ENCODE measurements around the gene LPGAT1.

The LPGAT1 gene

GRCh38 chr1:211781260-211781659 is 49.3 kb downstream of the LPGAT1 start:
- H3K27ac Mint-ChIP-seq, result no peak overlapping the region

GRCh38 chr1:211775170-211775569 is 55.4 kb downstream of the LPGAT1 start:
- peaks cover 35% of the 10 kb centered on the region for H3K36me3 Mint-ChIP-seq (ENCODE audit: insufficient read depth)
- H3K4me3 Mint-ChIP-seq, result no peak overlapping the region

More at GRCh38 chr1:211781260-211781659, 49.3 kb downstream of the LPGAT1 start:
- DNase-seq, result no peak
- ATAC-seq (replicated peaks), result no peak
- Mint-ChIP-seq H3K27me3 (no peaks in the 10 kb centered on the region), H3K4me1 (ENCODE audit: low read depth in 2 of 2) (peaks cover 6 to 7% of the 10 kb centered on the region in 2 donors), H3K4me3 (no peak overlapping the region), H3K9me3 (no peaks in the 10 kb centered on the region), H3K36me3 (ENCODE audit: insufficient read depth) (peaks cover 37% of the 10 kb centered on the region)

DNA sequence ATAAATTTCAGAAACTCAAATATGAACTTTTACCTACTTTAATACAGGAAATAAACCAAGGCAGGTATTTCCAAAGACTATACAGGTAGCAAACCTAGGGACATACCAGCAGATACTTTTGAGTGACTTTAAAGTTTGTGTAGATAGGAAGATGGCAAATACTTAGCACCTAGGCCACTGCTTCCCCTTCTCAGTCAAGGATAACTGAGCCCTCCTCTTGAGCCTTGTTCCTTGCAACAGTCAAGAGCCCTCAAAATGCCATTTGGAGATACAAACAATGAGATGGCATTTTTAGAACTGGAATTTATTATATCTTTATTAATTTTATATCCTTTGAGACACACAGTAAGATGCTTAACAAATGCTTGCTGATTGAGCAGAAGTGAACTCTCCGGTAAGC is 65.9 kb downstream of the LPGAT1 start:
- H3K36me3 Mint-ChIP-seq (ENCODE audit: insufficient read depth), result peaks cover 9% of the 10 kb centered on the region
- no peak overlapping the region for H3K27ac Mint-ChIP-seq
- no peaks in the 10 kb centered on the region for H3K4me1 Mint-ChIP-seq (ENCODE audit: low read depth in 2 of 2)
- no peak for ATAC-seq (replicated peaks)
- no peak overlapping the region for H3K4me3 Mint-ChIP-seq
- no peaks in the 10 kb centered on the region for H3K9me3 Mint-ChIP-seq
- H3K27me3 Mint-ChIP-seq, result no peaks in the 10 kb centered on the region
- no peak for DNase-seq

More at GRCh38 chr1:211775170-211775569, 55.4 kb downstream of the LPGAT1 start:
- DNase-seq, result no peak
- H3K4me1 Mint-ChIP-seq (ENCODE audit: low read depth in 2 of 2), result no peaks in the 10 kb centered on the region
- no peak overlapping the region for H3K27ac Mint-ChIP-seq
- H3K27me3 Mint-ChIP-seq, result no peaks in the 10 kb centered on the region
- ATAC-seq (replicated peaks), result no peak
- no peaks in the 10 kb centered on the region for H3K9me3 Mint-ChIP-seq

- Mint-ChIP-seq H3K9me3 (no peaks in the 10 kb centered on the region), H3K4me3 (no peak overlapping the region), H3K36me3 (ENCODE audit: insufficient read depth) (peaks cover 8% of the 10 kb centered on the region), H3K27ac (no peak overlapping the region), H3K4me1 (ENCODE audit: low read depth in 2 of 2) (no peaks in the 10 kb centered on the region), H3K27me3 (no peaks in the 10 kb centered on the region)
- DNase-seq (no peak), ATAC-seq (replicated peaks) (no peak)
Observed at GRCh38 chr1:211762206-211762605, 68.4 kb downstream of the LPGAT1 start.

GRCh38 chr1:211761400-211761799 is 69.2 kb downstream of the LPGAT1 start:
- Mint-ChIP-seq H3K27me3 (no peaks in the 10 kb centered on the region), H3K36me3 (ENCODE audit: insufficient read depth) (peaks cover 5% of the 10 kb centered on the region), H3K4me1 (ENCODE audit: low read depth in 2 of 2) (no peaks in the 10 kb centered on the region), H3K27ac (peak overlapping the region in 1 of 2 donors; percentile 19), H3K9me3 (no peaks in the 10 kb centered on the region), H3K4me3 (no peak overlapping the region)
- no peak for DNase-seq
- ATAC-seq (replicated peaks), result no peak

DNA sequence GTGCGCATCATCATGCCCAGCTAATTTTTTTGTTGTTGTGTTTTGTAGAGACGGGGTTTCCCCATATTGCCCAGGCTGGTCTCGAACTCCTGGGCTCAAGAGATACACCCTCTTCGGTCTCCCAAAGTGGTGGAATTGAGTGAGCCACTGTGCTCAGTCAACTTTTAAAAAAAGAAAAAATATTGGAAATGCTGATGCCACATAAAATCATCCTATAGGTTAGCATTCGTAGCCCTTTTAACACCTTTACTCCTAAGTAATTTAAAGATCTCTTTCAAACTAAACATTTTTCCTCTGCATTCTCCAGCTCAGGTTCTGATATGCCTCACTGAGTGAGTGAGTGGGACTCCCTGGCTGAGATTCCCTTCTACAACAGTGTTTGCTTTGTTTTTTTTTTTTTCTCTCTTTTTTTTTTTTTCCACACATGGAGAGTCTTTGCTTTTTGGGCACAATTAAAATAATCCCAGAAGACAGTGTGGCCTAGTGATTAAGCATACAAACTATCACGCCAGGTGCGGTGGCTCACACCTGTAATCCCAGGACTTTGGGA is 74.0 kb downstream of the LPGAT1 start:
- H3K9me3 Mint-ChIP-seq, result no peaks in the 10 kb centered on the region
- no peaks in the 10 kb centered on the region for H3K27me3 Mint-ChIP-seq
- no peaks in the 10 kb centered on the region for H3K4me1 Mint-ChIP-seq (ENCODE audit: low read depth in 2 of 2)
- ATAC-seq (replicated peaks) (no peak), DNase-seq (no peak)
- peaks cover 4% of the 10 kb centered on the region for H3K36me3 Mint-ChIP-seq (ENCODE audit: insufficient read depth)
- H3K4me3 Mint-ChIP-seq, result no peak overlapping the region
- peak overlapping the region in 1 of 2 donors; percentile 62 for H3K27ac Mint-ChIP-seq

DNA sequence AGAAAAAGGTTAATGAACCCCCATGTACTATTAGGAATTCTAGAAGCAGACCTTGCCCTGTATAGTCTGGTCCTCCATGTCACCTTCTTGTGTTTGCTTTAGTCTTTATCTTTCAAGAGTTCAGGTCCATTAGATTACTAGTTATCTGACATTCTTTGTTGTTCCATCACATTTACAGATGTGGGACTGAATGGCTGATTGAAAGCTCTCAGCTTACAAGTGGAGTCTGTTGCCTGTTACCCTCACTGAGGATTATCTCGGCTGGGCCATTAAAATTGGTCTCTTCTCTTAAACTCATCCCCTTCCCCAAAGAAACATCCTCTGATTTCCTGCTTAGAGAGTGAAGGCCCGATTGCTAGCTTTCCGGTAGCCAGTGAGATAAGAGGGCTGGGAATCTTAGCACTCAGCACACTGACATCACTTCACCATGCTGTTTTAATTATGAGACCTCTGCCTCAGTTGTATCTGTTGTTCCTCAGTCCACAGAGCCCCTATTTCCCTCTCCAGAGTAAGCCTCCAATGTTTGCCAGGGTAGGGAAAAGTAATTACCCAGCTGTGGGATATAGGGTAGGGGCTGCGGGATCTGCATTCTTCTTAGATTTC is 76.8 kb downstream of the LPGAT1 start:
- ATAC-seq (replicated peaks) (no peak), DNase-seq (no peak)
- Mint-ChIP-seq H3K36me3 (ENCODE audit: insufficient read depth) (peaks cover 11% of the 10 kb centered on the region), H3K9me3 (no peaks in the 10 kb centered on the region), H3K27ac (no peak overlapping the region), H3K4me1 (ENCODE audit: low read depth in 2 of 2) (no peaks in the 10 kb centered on the region), H3K27me3 (no peaks in the 10 kb centered on the region), H3K4me3 (no peak overlapping the region)

DNA sequence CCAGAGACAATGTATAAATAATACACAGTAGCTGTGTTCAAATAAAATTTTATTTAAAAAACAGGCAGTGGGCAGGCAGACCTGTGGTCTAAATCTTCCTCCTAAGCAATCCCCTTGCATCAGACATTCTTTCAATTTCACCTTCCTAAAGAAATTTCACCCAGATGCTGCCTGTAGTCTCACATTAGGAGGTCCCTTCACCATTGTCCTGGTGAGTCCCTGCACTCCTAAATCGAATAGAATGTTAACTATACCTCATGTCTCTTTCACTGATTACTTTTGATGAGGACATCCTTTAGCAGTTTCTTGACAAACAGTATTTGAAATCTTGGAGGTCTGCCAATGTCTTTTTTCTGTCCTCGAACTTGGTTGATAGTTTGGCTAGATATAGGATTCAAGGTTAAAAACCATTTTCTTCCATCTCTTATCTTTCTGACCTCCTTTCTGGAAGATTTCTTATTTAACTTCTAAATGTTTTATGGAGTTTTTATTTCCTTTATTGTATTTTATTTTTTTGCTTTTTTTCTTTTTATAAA is 77.5 kb downstream of the LPGAT1 start:
- H3K4me3 Mint-ChIP-seq, result no peak overlapping the region
- H3K36me3 Mint-ChIP-seq (ENCODE audit: insufficient read depth), result peaks cover 11% of the 10 kb centered on the region
- H3K27ac Mint-ChIP-seq, result no peak overlapping the region
- no peaks in the 10 kb centered on the region for H3K9me3 Mint-ChIP-seq
- DNase-seq (no peak), ATAC-seq (replicated peaks) (no peak)
- no peaks in the 10 kb centered on the region for H3K27me3 Mint-ChIP-seq
- no peaks in the 10 kb centered on the region for H3K4me1 Mint-ChIP-seq (ENCODE audit: low read depth in 2 of 2)

- Mint-ChIP-seq H3K4me3 (no peak overlapping the region), H3K36me3 (ENCODE audit: insufficient read depth) (peaks cover 11% of the 10 kb centered on the region), H3K4me1 (ENCODE audit: low read depth in 2 of 2) (no peaks in the 10 kb centered on the region), H3K27me3 (no peaks in the 10 kb centered on the region), H3K9me3 (no peaks in the 10 kb centered on the region), H3K27ac (no peak overlapping the region)
- no peak for DNase-seq
- ATAC-seq (replicated peaks), result no peak
Observed at GRCh38 chr1:211752317-211752716, 78.2 kb downstream of the LPGAT1 start.

DNA sequence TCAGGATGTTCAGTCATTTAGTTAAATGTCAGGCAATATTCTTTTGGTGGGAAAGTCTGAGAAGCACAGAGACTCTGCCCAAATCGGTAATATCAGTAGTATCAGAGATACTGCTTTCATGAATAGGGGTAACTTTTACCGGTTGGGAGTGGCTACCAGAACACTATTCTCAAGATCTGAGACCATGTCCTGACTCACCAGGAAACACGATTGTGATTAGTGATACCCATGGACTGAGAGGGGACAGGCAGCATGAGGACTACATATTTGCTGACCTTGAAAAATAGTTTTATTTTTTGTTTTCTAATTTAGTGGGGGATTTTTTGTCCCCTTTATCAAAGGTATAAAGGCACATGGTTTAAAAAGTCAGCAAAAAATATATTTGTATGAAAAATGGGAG is 79.1 kb downstream of the LPGAT1 start:
- no peaks in the 10 kb centered on the region for H3K27me3 Mint-ChIP-seq
- no peak overlapping the region for H3K27ac Mint-ChIP-seq
- no peak overlapping the region for H3K4me3 Mint-ChIP-seq
- no peak for ATAC-seq (replicated peaks)
- H3K9me3 Mint-ChIP-seq, result no peaks in the 10 kb centered on the region
- no peak for DNase-seq
- H3K36me3 Mint-ChIP-seq (ENCODE audit: insufficient read depth), result peaks cover 12% of the 10 kb centered on the region
- H3K4me1 Mint-ChIP-seq (ENCODE audit: low read depth in 2 of 2), result no peaks in the 10 kb centered on the region

DNA sequence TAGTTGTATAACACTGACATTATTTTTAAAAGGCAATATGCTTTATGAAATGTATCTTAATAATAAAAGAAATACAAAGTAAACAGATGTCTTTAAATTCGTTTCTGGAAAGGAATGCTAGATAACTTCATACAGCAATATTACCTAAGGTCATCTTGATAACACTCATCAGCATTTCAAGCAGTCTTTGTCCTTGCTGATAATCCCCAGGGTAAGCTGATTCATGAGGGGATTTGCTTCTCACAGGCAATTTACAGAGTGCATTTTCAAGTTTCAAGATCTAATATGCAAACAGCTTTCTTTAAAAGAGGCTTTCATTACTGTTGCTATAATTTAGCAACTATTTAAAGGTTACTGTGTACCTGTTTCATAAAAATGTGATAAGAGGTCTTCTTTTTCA is 80.0 kb downstream of the LPGAT1 start:
- Mint-ChIP-seq H3K27ac (no peak overlapping the region), H3K27me3 (no peaks in the 10 kb centered on the region), H3K4me3 (no peak overlapping the region), H3K4me1 (ENCODE audit: low read depth in 2 of 2) (no peaks in the 10 kb centered on the region), H3K9me3 (no peaks in the 10 kb centered on the region), H3K36me3 (ENCODE audit: insufficient read depth) (peaks cover 15% of the 10 kb centered on the region)
- no peak for DNase-seq
- ATAC-seq (replicated peaks), result no peak

GRCh38 chr1:211749251-211749650 is 81.3 kb downstream of the LPGAT1 start:
- Mint-ChIP-seq H3K9me3 (no peaks in the 10 kb centered on the region), H3K4me1 (ENCODE audit: low read depth in 2 of 2) (no peaks in the 10 kb centered on the region), H3K27ac (no peak overlapping the region), H3K36me3 (ENCODE audit: insufficient read depth) (peaks cover 12% of the 10 kb centered on the region), H3K27me3 (no peaks in the 10 kb centered on the region), H3K4me3 (no peak overlapping the region)
- DNase-seq (no peak), ATAC-seq (replicated peaks) (no peak)

DNA sequence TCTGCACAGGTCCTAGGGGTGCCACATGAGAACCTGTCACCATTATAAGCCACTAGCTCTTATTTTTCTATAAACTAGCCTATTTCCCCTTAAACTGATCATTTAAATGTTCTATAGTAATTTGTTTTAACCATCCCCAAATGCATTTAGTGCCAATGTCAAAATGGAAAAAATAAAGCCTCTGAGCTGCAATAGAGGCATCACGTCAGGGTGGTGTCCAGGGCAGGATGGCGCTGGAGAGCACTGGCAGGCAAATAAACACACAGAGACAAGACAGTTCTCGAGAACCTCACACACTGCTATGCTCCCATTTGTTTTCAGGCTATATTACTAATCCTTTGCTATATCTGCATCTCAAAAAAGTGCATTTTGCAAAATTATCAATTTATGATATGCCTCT is 81.8 kb downstream of the LPGAT1 start:
- Mint-ChIP-seq H3K9me3 (no peaks in the 10 kb centered on the region), H3K36me3 (ENCODE audit: insufficient read depth) (peaks cover 12% of the 10 kb centered on the region), H3K27me3 (no peaks in the 10 kb centered on the region), H3K4me3 (no peak overlapping the region), H3K27ac (no peak overlapping the region), H3K4me1 (ENCODE audit: low read depth in 2 of 2) (no peaks in the 10 kb centered on the region)
- no peak for ATAC-seq (replicated peaks)
- no peak for DNase-seq

DNA sequence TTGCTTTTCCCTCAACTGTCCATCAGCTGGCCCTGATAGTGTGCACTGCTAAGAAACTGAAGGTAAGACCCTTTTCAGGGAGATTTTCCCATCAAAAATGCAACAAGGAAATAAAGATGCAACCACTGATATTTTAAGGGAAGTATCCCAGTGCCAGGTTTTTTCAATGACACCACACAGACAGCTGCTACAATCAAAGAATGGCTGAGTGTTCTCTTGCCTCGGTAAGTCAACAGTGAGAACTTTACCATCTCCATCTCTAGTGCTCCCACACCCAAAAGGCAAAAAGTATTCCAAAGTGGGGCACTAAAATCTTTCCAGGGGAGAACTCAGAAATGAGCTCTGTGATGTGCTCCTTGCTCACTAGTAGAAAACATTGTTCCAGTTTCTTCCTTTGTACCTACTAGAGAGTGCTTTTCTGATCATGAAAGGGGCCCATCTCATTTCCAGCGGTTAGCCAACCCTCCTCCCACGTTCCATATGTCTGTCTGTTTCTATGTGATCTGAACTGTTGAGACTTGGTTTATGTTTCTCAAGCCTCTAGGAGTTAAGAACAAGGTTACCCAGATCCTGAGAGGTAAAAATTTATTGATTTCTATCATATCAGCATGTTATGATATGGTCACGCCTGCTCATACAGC is 87.6 kb downstream of the LPGAT1 start:
- Mint-ChIP-seq H3K27me3 (no peaks in the 10 kb centered on the region), H3K4me3 (no peak overlapping the region), H3K36me3 (ENCODE audit: insufficient read depth) (peaks cover 4% of the 10 kb centered on the region), H3K4me1 (ENCODE audit: low read depth in 2 of 2) (peaks cover 25 to 29% of the 10 kb centered on the region in 2 donors), H3K9me3 (no peaks in the 10 kb centered on the region), H3K27ac (peak overlapping the region in 1 of 2 donors; percentile 23)
- DNase-seq (no peak), ATAC-seq (replicated peaks) (no peak)

All from effector memory CD8-positive, alpha-beta T cell (primary cell).